HG03469 (cell line): ENCODE measurements around the gene COX10.
"Not testable (repeated sequence)": the region's sequence is repeated elsewhere in the genome, so short reads cannot be mapped to it uniquely, and the experiment has no call there.

Source experiments
- ATAC-seq: cut with Tn5 transposase; IDR thresholded peaks from one replicate; pipeline ENCODE4 v1.9.1; 2021; ENCODE audit warnings: mild to moderate bottlenecking, moderate library complexity, moderate number of reproducible peaks; ENCODE audit not compliant: unreplicated experiment

COX10 gene

GRCh38 chr17:14168582-14168981 lies 99.3 kb downstream of the COX10 start:
- no peak for ATAC-seq

DNA sequence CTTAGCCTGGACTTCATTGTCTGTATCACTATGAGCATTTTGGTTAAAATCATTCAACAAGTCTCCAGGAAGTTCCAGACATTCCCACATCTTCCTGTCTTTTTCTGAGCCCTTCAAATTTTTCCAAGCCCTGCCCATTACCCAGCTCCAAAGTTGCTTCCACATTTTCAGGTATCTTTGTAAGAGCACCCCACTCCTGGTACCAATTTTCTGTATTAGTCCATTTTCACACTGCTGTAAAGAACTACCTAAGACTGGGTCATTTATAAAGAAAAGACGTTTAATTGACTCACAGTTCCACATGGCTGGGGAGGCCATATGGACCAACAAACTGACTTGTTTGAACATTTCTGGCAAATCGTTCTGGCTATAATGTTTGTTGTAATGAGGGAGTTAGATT lies 100.0 kb downstream of the COX10 start:
- no peak for ATAC-seq

DNA sequence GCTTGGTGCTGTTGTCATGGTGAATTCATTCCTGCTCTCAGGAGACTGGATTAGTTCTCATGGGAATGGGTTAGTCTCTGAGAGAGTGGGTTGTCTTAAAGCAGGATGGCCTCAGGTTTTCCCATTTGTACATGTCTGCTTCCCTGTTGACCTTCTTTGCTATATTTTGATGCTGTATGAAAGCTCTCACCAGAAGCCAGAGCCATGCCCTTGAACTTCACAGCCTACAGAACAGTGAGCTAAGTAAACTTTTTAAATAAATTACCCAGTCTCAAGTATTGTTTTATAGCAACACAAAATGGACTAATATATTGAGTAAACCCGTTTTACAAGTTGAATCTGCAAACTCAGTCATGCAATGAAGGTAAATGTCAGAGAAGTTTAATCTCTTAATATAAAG lies 100.6 kb downstream of the COX10 start:
- ATAC-seq: no peak

DNA sequence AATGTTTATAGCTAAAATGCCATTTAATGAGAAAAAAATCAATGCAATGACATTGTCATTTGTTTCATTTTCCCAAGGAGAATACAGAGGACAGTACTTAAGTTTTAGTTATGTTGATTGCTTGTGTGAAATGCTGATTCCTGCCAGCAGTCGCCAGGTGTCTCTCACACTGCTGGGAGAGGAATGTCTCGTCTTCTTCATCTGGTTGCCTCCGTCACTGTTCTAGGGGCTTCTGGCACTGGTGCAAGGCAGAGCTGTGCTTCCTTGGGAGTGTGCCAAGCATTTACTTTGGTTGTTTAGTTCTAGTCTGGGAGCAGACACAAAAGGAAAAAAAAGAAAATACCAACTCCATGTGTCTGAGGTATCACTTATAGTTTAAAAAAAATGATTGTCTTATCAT lies 107.7 kb downstream of the COX10 start:
- not testable (repeated sequence) for ATAC-seq

DNA sequence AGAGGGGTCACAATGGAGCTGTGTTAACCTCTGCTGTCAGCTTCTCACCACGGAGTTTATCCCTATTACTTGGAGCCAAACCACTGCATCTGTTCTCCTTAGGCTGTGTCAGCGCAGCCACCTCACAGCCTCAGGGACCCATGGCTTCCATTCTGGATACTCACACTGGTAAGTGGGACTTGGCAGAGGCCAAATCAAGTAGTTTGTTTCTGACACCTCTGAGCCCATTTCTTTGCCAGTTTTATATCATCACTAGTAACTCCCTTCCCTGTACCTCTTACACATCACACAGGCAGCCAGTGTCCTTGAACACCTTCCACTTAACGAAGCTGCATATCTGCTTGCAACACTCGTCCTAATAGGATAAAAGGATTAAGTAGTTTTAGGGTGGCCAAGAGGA lies 108.5 kb downstream of the COX10 start:
- ATAC-seq: not testable (repeated sequence)

GRCh38 chr17:14179951-14180350 lies 110.6 kb downstream of the COX10 start:
- ATAC-seq: not testable (repeated sequence)

GRCh38 chr17:14182084-14182483 lies 112.8 kb downstream of the COX10 start:
- ATAC-seq: not testable (repeated sequence)

GRCh38 chr17:14184536-14184935 lies 115.2 kb downstream of the COX10 start:
- ATAC-seq: not testable (repeated sequence)

DNA sequence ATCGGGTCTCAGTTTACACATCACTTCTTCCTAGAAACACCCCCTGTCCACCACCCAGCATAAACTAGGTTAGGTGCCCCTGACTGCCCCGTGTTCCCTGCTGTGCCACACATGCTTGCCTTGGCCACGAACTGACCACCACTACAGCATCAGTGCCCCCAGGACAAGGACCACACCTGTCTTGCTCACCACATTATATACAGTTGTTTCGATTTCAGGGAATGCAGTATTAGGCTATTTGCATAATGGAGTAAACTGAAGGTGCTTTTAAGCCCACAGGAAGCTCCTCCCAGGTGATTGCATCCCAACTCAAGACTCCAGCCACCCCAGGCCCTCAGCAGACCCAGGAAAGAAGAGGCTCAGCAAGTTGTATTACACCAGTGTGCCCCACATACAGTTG lies 117.1 kb downstream of the COX10 start:
- not testable (repeated sequence) for ATAC-seq

DNA sequence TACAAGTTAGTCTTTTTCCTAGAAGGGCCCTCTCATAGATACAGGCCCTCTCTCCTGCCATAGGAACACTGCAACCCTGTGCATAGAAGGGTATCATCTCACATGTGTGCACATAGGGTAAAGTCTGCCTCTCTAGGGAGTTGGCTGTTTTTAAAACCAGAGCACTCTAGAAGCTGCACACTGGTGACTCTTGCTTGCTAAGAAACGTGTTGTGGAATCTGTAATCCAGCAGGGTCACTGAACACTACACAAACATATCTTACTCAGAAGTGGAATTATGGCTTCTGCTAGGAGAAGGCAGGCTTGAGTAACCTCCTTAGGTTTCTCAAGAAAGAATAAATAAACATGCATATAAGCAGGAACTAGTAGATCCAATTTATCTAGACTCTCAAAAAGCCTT lies 121.5 kb downstream of the COX10 start:
- ATAC-seq: not testable (repeated sequence)

- ATAC-seq: not testable (repeated sequence)
These were observed 122.2 kb downstream of the COX10 start for GRCh38 chr17:14191469-14191868.

- ATAC-seq: not testable (repeated sequence)
These were observed 122.7 kb downstream of the COX10 start for GRCh38 chr17:14192039-14192438.

GRCh38 chr17:14192636-14193344 lies 123.5 kb downstream of the COX10 start:
- ATAC-seq: peak; percentile 71

GRCh38 chr17:14196377-14196997 lies 127.2 kb downstream of the COX10 start:
- no peak for ATAC-seq

DNA sequence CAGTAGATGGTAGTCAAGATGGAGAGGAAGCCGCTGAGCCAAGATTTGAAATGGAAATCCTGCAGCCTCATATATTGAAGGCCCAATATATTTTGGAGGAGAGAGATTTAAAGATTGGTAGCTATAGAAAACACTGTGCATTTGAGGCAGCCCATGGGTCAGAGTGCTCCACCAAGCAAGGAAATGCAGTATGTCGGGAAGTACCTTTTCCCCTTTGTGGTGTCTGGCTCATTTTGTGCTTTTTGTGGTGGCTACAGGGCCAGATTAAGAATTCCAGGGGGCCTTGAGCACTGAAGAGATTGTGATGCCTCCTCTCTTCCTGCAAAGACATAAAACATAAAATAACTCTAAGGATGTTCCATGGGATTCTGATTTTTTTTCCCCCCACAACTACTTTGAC lies 127.8 kb downstream of the COX10 start:
- no peak for ATAC-seq

- no peak for ATAC-seq
These were observed 128.3 kb downstream of the COX10 start for GRCh38 chr17:14197586-14197985.

DNA sequence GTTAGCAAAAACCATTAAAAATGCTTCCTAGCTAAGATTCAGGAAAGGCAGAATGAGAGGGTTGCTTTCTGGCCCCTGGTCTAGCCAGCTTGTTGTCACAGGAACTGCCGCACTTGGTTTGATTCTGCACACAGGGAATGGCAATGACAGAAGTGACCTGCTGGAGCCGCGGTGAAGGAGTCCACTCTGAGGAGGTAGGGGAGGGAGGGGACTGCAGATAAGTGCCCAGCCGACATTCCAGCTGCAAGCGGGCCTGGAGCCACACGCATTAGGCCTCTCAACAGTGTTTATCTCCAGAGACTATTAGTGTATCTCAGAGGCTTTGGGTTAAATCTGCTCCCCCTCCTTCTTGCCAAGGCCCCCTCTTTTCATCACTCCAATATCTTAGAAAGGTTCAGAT lies 128.7 kb downstream of the COX10 start:
- no peak for ATAC-seq

- no peak for ATAC-seq
These were observed 129.3 kb downstream of the COX10 start for GRCh38 chr17:14198575-14198974.

GRCh38 chr17:14199601-14200000 lies 130.3 kb downstream of the COX10 start:
- ATAC-seq: no peak

DNA sequence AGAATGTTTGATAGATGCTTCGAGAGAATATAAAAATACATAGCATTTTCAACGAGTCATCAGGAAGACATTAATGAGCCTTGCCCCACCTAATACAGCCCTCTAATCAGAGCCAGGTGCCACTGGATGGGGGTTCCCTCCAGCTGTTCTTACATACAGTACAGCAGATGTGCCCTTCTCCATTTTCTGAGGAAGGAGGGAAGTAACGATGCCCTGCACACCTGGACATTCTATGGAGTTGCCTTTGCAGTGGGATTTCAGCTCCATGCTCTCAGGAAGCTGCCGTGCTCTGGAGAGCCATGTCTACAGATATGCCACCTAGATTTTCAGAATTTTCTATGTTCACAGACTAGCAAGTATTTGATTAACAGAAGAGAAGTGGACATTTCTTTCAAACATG lies 131.1 kb downstream of the COX10 start:
- no peak for ATAC-seq

GRCh38 chr17:14201021-14201987 lies 132.0 kb downstream of the COX10 start:
- no peak for ATAC-seq
